ENCODE data around the gene EPB41L1.

The EPB41L1 gene

GRCh38 chr20:36272547-36273220 is 118.1 kb downstream of the EPB41L1 start:
- Histone ChIP-seq H3K9me3 (ENCODE audit: control insufficient read depth in 2 of 2, low read length in 2 of 2) (no peaks in the 10 kb centered on the region), H3K27ac (ENCODE audit: low read length) (no peak overlapping the region), H3K9ac (ENCODE audit: low read length in 2 of 2) (no peak overlapping the region), H3K27me3 (ENCODE audit: control insufficient read depth in 1 of 2, insufficient read depth in 2 of 2, low read length in 2 of 2) (peaks cover 9 to 15% of the 10 kb centered on the region in 2 donors), H3K4me3 (ENCODE audit: low read length in 2 of 2) (no peak overlapping the region), H3K4me1 (ENCODE audit: control insufficient read depth, insufficient read depth, low read length) (no peaks in the 10 kb centered on the region), H3K36me3 (ENCODE audit: control insufficient read depth in 2 of 2, insufficient read depth in 2 of 2, low read length in 2 of 2) (no peaks in the 10 kb centered on the region)

DNA sequence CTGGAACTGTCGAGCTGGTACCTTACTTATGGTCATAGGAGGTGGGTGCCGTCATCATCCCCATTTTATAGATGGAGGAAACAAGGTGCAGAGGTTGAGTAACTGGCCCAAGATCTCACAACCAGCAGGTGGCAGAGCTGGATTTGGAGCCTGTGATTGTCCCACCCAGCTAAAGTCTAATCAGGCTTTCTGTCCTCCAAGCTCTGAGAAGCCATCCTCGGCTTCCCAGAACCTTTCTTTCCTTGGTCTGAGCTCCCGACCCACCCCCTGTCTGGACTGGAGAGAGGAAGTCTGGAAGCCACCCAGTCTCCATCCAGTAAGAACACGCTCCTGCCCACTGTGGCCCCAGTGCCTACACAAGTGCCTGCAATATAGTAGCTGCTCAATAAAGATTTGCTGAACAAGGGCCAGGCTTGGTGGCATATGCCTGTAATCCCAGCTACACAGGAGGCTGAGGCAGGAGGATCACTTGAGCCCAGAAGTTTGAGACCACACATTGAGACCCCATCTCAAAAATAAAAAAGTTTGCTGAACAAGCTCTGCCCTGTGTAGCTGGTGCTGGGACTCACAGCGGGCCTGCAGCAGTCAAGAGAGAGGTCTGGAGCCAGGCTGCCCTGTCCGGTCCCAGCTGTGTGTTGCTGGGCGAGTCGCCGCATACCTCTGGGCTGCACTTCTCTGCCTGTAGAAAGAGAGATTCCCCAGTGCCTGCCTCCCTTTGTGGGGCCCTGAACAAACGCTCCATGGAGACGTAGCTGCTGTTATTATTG is 119.1 kb downstream of the EPB41L1 start:
- H3K27me3 ChIP-seq (ENCODE audit: control insufficient read depth in 1 of 2, insufficient read depth in 2 of 2, low read length in 2 of 2), result peaks cover 9 to 18% of the 10 kb centered on the region in 2 donors
- no peaks in the 10 kb centered on the region for H3K36me3 ChIP-seq (ENCODE audit: control insufficient read depth in 2 of 2, insufficient read depth in 2 of 2, low read length in 2 of 2)
- H3K9ac ChIP-seq (ENCODE audit: low read length in 2 of 2), result no peak overlapping the region
- H3K4me3 ChIP-seq (ENCODE audit: low read length in 2 of 2), result no peak overlapping the region
- H3K9me3 ChIP-seq (ENCODE audit: control insufficient read depth in 2 of 2, low read length in 2 of 2), result no peaks in the 10 kb centered on the region
- H3K4me1 ChIP-seq (ENCODE audit: control insufficient read depth, insufficient read depth, low read length), result no peaks in the 10 kb centered on the region
- H3K27ac ChIP-seq (ENCODE audit: low read length), result no peak overlapping the region

DNA sequence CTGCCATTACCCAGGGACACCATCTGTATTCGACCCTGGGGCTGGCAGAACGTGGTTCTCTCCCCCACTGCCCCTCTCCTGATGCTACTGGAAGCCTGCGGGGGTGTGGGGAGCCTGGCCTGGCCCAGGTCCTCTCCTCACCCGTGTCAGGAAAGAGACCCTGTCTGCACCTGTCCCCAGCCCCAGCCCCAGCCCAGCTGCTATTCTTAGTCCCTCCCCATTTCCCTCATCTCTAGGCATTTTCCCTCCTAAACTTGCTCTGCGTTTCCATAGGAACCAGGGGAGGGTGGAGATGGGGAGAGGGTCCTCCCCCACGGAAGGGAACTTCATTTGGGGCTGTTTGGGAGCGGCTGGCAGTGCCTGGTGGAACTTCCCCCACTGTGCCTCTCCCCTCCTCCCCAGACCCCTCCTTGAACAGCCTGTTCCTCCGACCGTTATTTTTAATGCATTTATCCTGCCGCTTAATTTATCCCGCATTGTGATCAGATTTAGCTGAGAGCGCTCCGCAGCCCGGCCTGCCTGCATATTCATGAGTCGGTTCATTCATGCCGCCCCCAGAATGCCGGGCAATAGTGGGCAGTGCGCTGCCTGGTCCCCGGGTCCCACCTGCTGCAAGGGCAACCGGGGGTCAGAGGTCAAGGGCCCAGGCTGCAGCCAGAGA is 119.8 kb downstream of the EPB41L1 start:
- Histone ChIP-seq H3K4me3 (ENCODE audit: low read length in 2 of 2) (no peak overlapping the region), H3K9ac (ENCODE audit: low read length in 2 of 2) (no peak overlapping the region), H3K27ac (ENCODE audit: low read length) (no peak overlapping the region), H3K27me3 (ENCODE audit: control insufficient read depth in 1 of 2, insufficient read depth in 2 of 2, low read length in 2 of 2) (peaks cover 11 to 18% of the 10 kb centered on the region in 2 donors), H3K4me1 (ENCODE audit: control insufficient read depth, insufficient read depth, low read length) (no peaks in the 10 kb centered on the region), H3K9me3 (ENCODE audit: control insufficient read depth in 2 of 2, low read length in 2 of 2) (no peaks in the 10 kb centered on the region), H3K36me3 (ENCODE audit: control insufficient read depth in 2 of 2, insufficient read depth in 2 of 2, low read length in 2 of 2) (no peaks in the 10 kb centered on the region)

- Histone ChIP-seq H3K9me3 (ENCODE audit: control insufficient read depth in 2 of 2, low read length in 2 of 2) (no peaks in the 10 kb centered on the region), H3K27ac (ENCODE audit: low read length) (no peak overlapping the region), H3K4me3 (ENCODE audit: low read length in 2 of 2) (no peak overlapping the region), H3K9ac (ENCODE audit: low read length in 2 of 2) (no peak overlapping the region), H3K36me3 (ENCODE audit: control insufficient read depth in 2 of 2, insufficient read depth in 2 of 2, low read length in 2 of 2) (no peaks in the 10 kb centered on the region), H3K4me1 (ENCODE audit: control insufficient read depth, insufficient read depth, low read length) (no peaks in the 10 kb centered on the region), H3K27me3 (ENCODE audit: control insufficient read depth in 1 of 2, insufficient read depth in 2 of 2, low read length in 2 of 2) (peaks cover 17 to 22% of the 10 kb centered on the region in 2 donors)
Observed at GRCh38 chr20:36275011-36275410, 120.5 kb downstream of the EPB41L1 start.

- Histone ChIP-seq H3K36me3 (ENCODE audit: control insufficient read depth in 2 of 2, insufficient read depth in 2 of 2, low read length in 2 of 2) (no peaks in the 10 kb centered on the region), H3K9me3 (ENCODE audit: control insufficient read depth in 2 of 2, low read length in 2 of 2) (no peaks in the 10 kb centered on the region), H3K9ac (ENCODE audit: low read length in 2 of 2) (no peak overlapping the region), H3K27me3 (ENCODE audit: control insufficient read depth in 1 of 2, insufficient read depth in 2 of 2, low read length in 2 of 2) (peaks cover 17 to 24% of the 10 kb centered on the region in 2 donors), H3K27ac (ENCODE audit: low read length) (no peak overlapping the region), H3K4me3 (ENCODE audit: low read length in 2 of 2) (no peak overlapping the region), H3K4me1 (ENCODE audit: control insufficient read depth, insufficient read depth, low read length) (no peaks in the 10 kb centered on the region)
Observed at GRCh38 chr20:36275441-36276189, 121.1 kb downstream of the EPB41L1 start.

DNA sequence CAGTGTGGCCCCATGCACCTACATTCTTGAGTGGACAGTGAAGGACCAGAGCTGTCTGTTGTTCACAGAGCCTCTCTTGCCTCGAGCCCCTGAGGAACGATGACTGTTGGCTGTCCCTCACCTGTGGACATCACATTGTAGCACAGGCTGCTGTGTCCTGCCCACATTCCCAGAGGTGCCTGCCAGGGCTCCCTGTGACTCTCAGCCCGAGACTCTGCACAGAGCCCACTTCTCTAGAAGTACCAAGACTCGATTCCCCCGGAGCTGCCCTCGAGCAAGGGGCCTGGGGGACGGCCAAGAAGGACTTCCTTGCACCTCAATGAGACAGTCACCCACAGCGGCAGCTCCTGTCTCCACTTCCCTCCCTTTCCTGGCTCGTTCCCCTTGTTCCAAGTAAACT is 123.0 kb downstream of the EPB41L1 start:
- no peaks in the 10 kb centered on the region for H3K36me3 ChIP-seq (ENCODE audit: control insufficient read depth in 2 of 2, insufficient read depth in 2 of 2, low read length in 2 of 2)
- H3K27ac ChIP-seq (ENCODE audit: low read length), result no peak overlapping the region
- H3K27me3 ChIP-seq (ENCODE audit: control insufficient read depth in 1 of 2, insufficient read depth in 2 of 2, low read length in 2 of 2), result peaks cover 17 to 26% of the 10 kb centered on the region in 2 donors
- H3K4me1 ChIP-seq (ENCODE audit: control insufficient read depth, insufficient read depth, low read length), result no peaks in the 10 kb centered on the region
- H3K9me3 ChIP-seq (ENCODE audit: control insufficient read depth in 2 of 2, low read length in 2 of 2), result no peaks in the 10 kb centered on the region
- H3K4me3 ChIP-seq (ENCODE audit: low read length in 2 of 2), result no peak overlapping the region
- no peak overlapping the region for H3K9ac ChIP-seq (ENCODE audit: low read length in 2 of 2)

DNA sequence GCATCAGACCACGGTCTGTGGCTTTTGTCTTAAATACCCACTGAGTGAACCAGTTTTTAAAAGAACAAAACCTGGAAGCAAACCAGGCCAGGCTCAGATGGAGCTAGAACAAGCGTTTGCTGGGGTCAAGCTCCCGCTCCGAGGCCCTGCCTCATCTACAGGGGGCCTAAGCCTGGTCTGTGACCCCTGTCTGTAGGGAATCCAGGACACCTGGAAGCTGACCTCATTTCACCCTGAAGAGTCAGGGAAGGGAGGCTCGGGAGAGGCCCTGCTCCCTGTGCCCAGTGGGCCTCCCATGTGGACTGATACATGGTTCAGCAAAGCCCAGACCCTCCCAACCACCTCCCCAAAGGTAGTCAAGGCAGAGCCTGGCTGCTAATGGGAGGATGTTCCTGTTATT is 124.8 kb downstream of the EPB41L1 start:
- H3K9ac ChIP-seq (ENCODE audit: low read length in 2 of 2), result no peak overlapping the region
- no peaks in the 10 kb centered on the region for H3K4me1 ChIP-seq (ENCODE audit: control insufficient read depth, insufficient read depth, low read length)
- no peaks in the 10 kb centered on the region for H3K9me3 ChIP-seq (ENCODE audit: control insufficient read depth in 2 of 2, low read length in 2 of 2)
- H3K36me3 ChIP-seq (ENCODE audit: control insufficient read depth in 2 of 2, insufficient read depth in 2 of 2, low read length in 2 of 2), result no peaks in the 10 kb centered on the region
- H3K27me3 ChIP-seq (ENCODE audit: control insufficient read depth in 1 of 2, insufficient read depth in 2 of 2, low read length in 2 of 2), result peaks cover 13 to 18% of the 10 kb centered on the region in 2 donors
- no peak overlapping the region for H3K4me3 ChIP-seq (ENCODE audit: low read length in 2 of 2)
- H3K27ac ChIP-seq (ENCODE audit: low read length), result no peak overlapping the region

- H3K27me3 ChIP-seq (ENCODE audit: control insufficient read depth in 1 of 2, insufficient read depth in 2 of 2, low read length in 2 of 2), result peaks cover 9 to 15% of the 10 kb centered on the region in 2 donors
- no peaks in the 10 kb centered on the region for H3K36me3 ChIP-seq (ENCODE audit: control insufficient read depth in 2 of 2, insufficient read depth in 2 of 2, low read length in 2 of 2)
- no peaks in the 10 kb centered on the region for H3K4me1 ChIP-seq (ENCODE audit: control insufficient read depth, insufficient read depth, low read length)
- no peak overlapping the region for H3K9ac ChIP-seq (ENCODE audit: low read length in 2 of 2)
- no peaks in the 10 kb centered on the region for H3K9me3 ChIP-seq (ENCODE audit: control insufficient read depth in 2 of 2, low read length in 2 of 2)
- H3K4me3 ChIP-seq (ENCODE audit: low read length in 2 of 2), result no peak overlapping the region
- no peak overlapping the region for H3K27ac ChIP-seq (ENCODE audit: low read length)
Observed at GRCh38 chr20:36279776-36280175, 125.2 kb downstream of the EPB41L1 start.

GRCh38 chr20:36281785-36282380 is 127.3 kb downstream of the EPB41L1 start:
- Histone ChIP-seq H3K27me3 (ENCODE audit: control insufficient read depth in 1 of 2, insufficient read depth in 2 of 2, low read length in 2 of 2) (peaks cover 8 to 15% of the 10 kb centered on the region in 2 donors), H3K4me3 (ENCODE audit: low read length in 2 of 2) (no peak overlapping the region), H3K36me3 (ENCODE audit: control insufficient read depth in 2 of 2, insufficient read depth in 2 of 2, low read length in 2 of 2) (no peaks in the 10 kb centered on the region), H3K4me1 (ENCODE audit: control insufficient read depth, insufficient read depth, low read length) (no peaks in the 10 kb centered on the region), H3K27ac (ENCODE audit: low read length) (no peak overlapping the region), H3K9ac (ENCODE audit: low read length in 2 of 2) (no peak overlapping the region), H3K9me3 (ENCODE audit: control insufficient read depth in 2 of 2, low read length in 2 of 2) (no peaks in the 10 kb centered on the region)
